Loucy (cell line): ENCODE results near the gene SYNE1.

ENCODE experiments used
- H2AFZ ChIP-seq: fragments of 200-600 bp; sonication (generic); 2 replicates; pipeline ENCODE4 v1.6.0; 2016; ENCODE audit warnings: antibody characterized with exemption, mild to moderate bottlenecking, low read length, moderate library complexity
- H3F3A ChIP-seq: fragments of 200-600 bp; 2 replicates; pipeline ENCODE4 v1.6.0; 2016; ENCODE audit warnings: antibody characterized with exemption, low read depth, mild to moderate bottlenecking
- H3K27me3 ChIP-seq: fragments of 200-600 bp; sonication (generic); 2 replicates; pipeline ENCODE4 v1.6.1; 2014; ENCODE audit warnings: low read length, mild to moderate bottlenecking; ENCODE audit not compliant: insufficient read depth, poor library complexity, severe bottlenecking
- H3K36me3 ChIP-seq: fragments of 200-600 bp; sonication (generic); 2 replicates; pipeline ENCODE4 v1.6.1; 2016; ENCODE audit warnings: low read length; ENCODE audit not compliant: insufficient read depth
- H3K4me1 ChIP-seq: fragments of 200-600 bp; sonication (generic); 2 replicates; pipeline ENCODE4 v1.5.1; 2014; ENCODE audit warnings: low read length, mild to moderate bottlenecking; ENCODE audit not compliant: insufficient read depth, poor library complexity, severe bottlenecking
- H3K4me2 ChIP-seq: fragments of 200-600 bp; sonication (generic); 2 replicates; pipeline ENCODE4 v1.6.0; 2014; ENCODE audit warnings: antibody characterized with exemption, low read length, low read depth, mild to moderate bottlenecking; ENCODE audit not compliant: poor library complexity, severe bottlenecking
- H3K4me3 ChIP-seq: fragments of 200-600 bp; sonication (generic); 2 replicates; pipeline ENCODE4 v1.5.1; 2014; ENCODE audit warnings: low read length, mild to moderate bottlenecking, mixed read lengths; ENCODE audit not compliant: poor library complexity, severe bottlenecking
- H3K79me2 ChIP-seq: fragments of 200-600 bp; sonication (generic); 2 replicates; pipeline ENCODE4 v1.6.1; 2014; ENCODE audit warnings: low read length; ENCODE audit not compliant: insufficient read depth
- H3K9ac ChIP-seq: fragments of 200-600 bp; sonication (generic); 2 replicates; pipeline ENCODE4 v1.6.0; 2014; ENCODE audit warnings: mild to moderate bottlenecking, low read depth, low read length, moderate library complexity; ENCODE audit not compliant: poor library complexity, severe bottlenecking
- H3K9me2 ChIP-seq: fragments of 200-600 bp; sonication (generic); replicated peaks from 2 replicates; pipeline ENCODE4 v1.6.1; 2016; ENCODE audit warnings: low read depth, low read length, mixed read lengths
- H3K9me3 ChIP-seq: fragments of 200-600 bp; sonication (generic); 2 replicates; pipeline ENCODE4 v1.6.1; 2014; ENCODE audit warnings: mild to moderate bottlenecking, antibody characterized with exemption, low read length, low read depth; ENCODE audit not compliant: insufficient read depth
- H4K20me1 ChIP-seq: fragments of 200-600 bp; sonication (generic); 2 replicates; pipeline ENCODE4 v1.6.0; 2014; ENCODE audit warnings: antibody characterized with exemption, low read length, mild to moderate bottlenecking; ENCODE audit not compliant: insufficient read depth, poor library complexity, severe bottlenecking
- EZH2phosphoT487 ChIP-seq: fragments of 200-600 bp; IDR thresholded peaks from 2 replicates; pipeline ENCODE4 v1.6.1; 2018; ENCODE audit warnings: antibody characterized with exemption, mild to moderate bottlenecking, moderate library complexity, borderline replicate concordance
- TF ChIP-seq, protein P1 (sequence below): fragments of 200-600 bp; sonication (generic); conservative IDR thresholded peaks from 2 replicates; pipeline ENCODE4 v1.5.1; 2014; ENCODE audit warnings: mild to moderate bottlenecking, antibody characterized with exemption, low read length

SYNE1 gene

GRCh38 chr6:152292555-152292954, 344.6 kb downstream of the SYNE1 start:
- H4K20me1 ChIP-seq, result no peaks in the 10 kb centered on the region
- no peak overlapping the region for H3K4me2 ChIP-seq
- peaks cover 4% of the 10 kb centered on the region for H3K4me1 ChIP-seq
- no peaks in the 10 kb centered on the region for H3K9me2 ChIP-seq
- TF ChIP-seq, protein P1, sequence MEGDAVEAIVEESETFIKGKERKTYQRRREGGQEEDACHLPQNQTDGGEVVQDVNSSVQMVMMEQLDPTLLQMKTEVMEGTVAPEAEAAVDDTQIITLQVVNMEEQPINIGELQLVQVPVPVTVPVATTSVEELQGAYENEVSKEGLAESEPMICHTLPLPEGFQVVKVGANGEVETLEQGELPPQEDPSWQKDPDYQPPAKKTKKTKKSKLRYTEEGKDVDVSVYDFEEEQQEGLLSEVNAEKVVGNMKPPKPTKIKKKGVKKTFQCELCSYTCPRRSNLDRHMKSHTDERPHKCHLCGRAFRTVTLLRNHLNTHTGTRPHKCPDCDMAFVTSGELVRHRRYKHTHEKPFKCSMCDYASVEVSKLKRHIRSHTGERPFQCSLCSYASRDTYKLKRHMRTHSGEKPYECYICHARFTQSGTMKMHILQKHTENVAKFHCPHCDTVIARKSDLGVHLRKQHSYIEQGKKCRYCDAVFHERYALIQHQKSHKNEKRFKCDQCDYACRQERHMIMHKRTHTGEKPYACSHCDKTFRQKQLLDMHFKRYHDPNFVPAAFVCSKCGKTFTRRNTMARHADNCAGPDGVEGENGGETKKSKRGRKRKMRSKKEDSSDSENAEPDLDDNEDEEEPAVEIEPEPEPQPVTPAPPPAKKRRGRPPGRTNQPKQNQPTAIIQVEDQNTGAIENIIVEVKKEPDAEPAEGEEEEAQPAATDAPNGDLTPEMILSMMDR, result no peak
- no peak for TF ChIP-seq EZH2phosphoT487
- H3F3A ChIP-seq, result no peaks in the 10 kb centered on the region
- H3K36me3 ChIP-seq, result peaks cover 24% of the 10 kb centered on the region; the same call in 1 of the 2 replicates
- no peak overlapping the region for H2AFZ ChIP-seq
- H3K9ac ChIP-seq, result no peak overlapping the region
- H3K27me3 ChIP-seq, result no peaks in the 10 kb centered on the region
- no peaks in the 10 kb centered on the region for H3K9me3 ChIP-seq
- no peaks in the 10 kb centered on the region for H3K79me2 ChIP-seq
- H3K4me3 ChIP-seq, result no peak overlapping the region

GRCh38 chr6:152290693-152291092, 346.5 kb downstream of the SYNE1 start:
- no peaks in the 10 kb centered on the region for H3F3A ChIP-seq
- no peak overlapping the region for H3K4me2 ChIP-seq
- H3K4me3 ChIP-seq, result no peak overlapping the region
- H4K20me1 ChIP-seq, result no peaks in the 10 kb centered on the region
- no peaks in the 10 kb centered on the region for H3K27me3 ChIP-seq
- no peaks in the 10 kb centered on the region for H3K4me1 ChIP-seq
- no peaks in the 10 kb centered on the region for H3K9me3 ChIP-seq
- H2AFZ ChIP-seq, result no peak overlapping the region
- peaks cover 28% of the 10 kb centered on the region; the same call in 1 of the 2 replicates for H3K36me3 ChIP-seq
- TF ChIP-seq EZH2phosphoT487, result no peak
- TF ChIP-seq, protein P1, result no peak
- no peak overlapping the region for H3K9ac ChIP-seq
- H3K9me2 ChIP-seq, result no peaks in the 10 kb centered on the region
- H3K79me2 ChIP-seq, result no peaks in the 10 kb centered on the region

DNA sequence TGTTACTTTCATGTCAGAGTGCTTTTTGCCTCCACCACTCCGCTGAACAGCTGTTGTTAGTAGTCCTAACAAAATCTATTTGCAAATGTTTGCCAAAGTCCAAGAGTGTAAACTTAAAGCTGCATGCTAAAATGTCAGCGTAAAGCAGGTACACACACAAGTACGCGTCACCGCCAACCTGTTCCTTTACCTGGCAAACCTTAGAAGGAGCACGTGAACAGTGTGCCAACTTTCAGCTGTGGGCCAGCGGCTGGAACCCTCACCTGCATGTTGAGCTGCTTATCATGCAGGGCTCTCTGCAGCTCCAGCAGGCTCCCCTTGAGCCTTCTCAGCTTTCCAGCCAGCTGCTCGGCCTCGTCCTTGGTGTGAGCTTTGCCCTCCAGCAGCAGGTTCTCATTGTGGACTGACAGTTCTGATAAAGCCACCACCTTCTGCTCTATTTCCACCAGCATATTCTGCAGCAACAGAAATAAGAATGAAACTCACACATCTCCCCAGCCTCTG, 359.3 kb downstream of the SYNE1 start:
- H3K4me2 ChIP-seq, result no peak overlapping the region
- no peak overlapping the region for H2AFZ ChIP-seq
- H3K4me1 ChIP-seq, result no peaks in the 10 kb centered on the region
- TF ChIP-seq, protein P1, result no peak
- TF ChIP-seq EZH2phosphoT487, result no peak
- H3K4me3 ChIP-seq, result no peak overlapping the region
- H3K9me3 ChIP-seq, result no peaks in the 10 kb centered on the region
- no peaks in the 10 kb centered on the region for H4K20me1 ChIP-seq
- H3K27me3 ChIP-seq, result no peaks in the 10 kb centered on the region
- no peak overlapping the region for H3K9ac ChIP-seq
- no peaks in the 10 kb centered on the region for H3K9me2 ChIP-seq
- no peaks in the 10 kb centered on the region for H3K79me2 ChIP-seq
- no peaks in the 10 kb centered on the region for H3F3A ChIP-seq
- H3K36me3 ChIP-seq, result peaks cover 9% of the 10 kb centered on the region; the same call in 1 of the 2 replicates
